ENCODE results near the gene PNPO. TPM values are rescaled to one million over a fixed set of nuclear protein-coding genes. Genes with fewer than 3 reads are reported as not detected.

PNPO gene
- total RNA-seq, 1 experiment from 2014 or later, result 88.0 TPM

DNA sequence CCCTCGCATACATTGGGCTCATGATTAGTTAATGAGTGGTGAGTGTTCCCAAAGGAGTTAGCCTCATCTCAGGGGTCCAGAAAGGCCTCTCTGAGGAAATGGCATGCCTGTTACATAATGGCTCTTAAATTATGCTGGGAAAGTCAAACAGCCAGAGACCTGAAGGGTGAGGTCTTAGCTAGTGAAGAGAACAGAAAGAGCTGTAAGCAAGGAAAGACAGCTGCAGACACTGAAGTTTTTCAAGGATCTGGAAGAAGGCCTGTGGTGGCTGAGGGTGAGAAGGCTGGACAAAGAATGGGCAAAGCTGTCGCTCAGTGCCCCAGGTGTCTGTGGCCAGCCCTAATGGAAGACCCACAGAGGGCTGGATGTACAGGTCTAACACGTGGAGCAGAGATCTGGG lies 34.9 kb upstream of the PNPO start:
- H3K27me3 Mint-ChIP-seq (ENCODE audit: unreplicated experiment), result no peaks in the 10 kb centered on the region
- no TSS peak for BruUV-seq (replicated peaks)
- no peak for DNase-seq
- H3K9me3 Mint-ChIP-seq (ENCODE audit: low read depth, unreplicated experiment), result no peaks in the 10 kb centered on the region
- no peak overlapping the region for H3K27ac Mint-ChIP-seq (ENCODE audit: unreplicated experiment)
- intact Hi-C loops (cut with micrococcal nuclease; ENCODE audit: unreplicated experiment), result no loop called here
- CTCF ChIA-PET, result no interaction called here
- peaks cover 23% of the 10 kb centered on the region for H3K36me3 Mint-ChIP-seq (ENCODE audit: insufficient read depth, unreplicated experiment)
- TF ChIP-seq, protein P1, sequence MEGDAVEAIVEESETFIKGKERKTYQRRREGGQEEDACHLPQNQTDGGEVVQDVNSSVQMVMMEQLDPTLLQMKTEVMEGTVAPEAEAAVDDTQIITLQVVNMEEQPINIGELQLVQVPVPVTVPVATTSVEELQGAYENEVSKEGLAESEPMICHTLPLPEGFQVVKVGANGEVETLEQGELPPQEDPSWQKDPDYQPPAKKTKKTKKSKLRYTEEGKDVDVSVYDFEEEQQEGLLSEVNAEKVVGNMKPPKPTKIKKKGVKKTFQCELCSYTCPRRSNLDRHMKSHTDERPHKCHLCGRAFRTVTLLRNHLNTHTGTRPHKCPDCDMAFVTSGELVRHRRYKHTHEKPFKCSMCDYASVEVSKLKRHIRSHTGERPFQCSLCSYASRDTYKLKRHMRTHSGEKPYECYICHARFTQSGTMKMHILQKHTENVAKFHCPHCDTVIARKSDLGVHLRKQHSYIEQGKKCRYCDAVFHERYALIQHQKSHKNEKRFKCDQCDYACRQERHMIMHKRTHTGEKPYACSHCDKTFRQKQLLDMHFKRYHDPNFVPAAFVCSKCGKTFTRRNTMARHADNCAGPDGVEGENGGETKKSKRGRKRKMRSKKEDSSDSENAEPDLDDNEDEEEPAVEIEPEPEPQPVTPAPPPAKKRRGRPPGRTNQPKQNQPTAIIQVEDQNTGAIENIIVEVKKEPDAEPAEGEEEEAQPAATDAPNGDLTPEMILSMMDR (IDR thresholded peaks at IDR 0.05; ENCODE audit: unreplicated experiment), result no peak
- H3K4me3 Mint-ChIP-seq (ENCODE audit: low read depth, unreplicated experiment), result no peak overlapping the region
- no peaks in the 10 kb centered on the region for H3K4me1 Mint-ChIP-seq (ENCODE audit: low read depth, unreplicated experiment)

DNA sequence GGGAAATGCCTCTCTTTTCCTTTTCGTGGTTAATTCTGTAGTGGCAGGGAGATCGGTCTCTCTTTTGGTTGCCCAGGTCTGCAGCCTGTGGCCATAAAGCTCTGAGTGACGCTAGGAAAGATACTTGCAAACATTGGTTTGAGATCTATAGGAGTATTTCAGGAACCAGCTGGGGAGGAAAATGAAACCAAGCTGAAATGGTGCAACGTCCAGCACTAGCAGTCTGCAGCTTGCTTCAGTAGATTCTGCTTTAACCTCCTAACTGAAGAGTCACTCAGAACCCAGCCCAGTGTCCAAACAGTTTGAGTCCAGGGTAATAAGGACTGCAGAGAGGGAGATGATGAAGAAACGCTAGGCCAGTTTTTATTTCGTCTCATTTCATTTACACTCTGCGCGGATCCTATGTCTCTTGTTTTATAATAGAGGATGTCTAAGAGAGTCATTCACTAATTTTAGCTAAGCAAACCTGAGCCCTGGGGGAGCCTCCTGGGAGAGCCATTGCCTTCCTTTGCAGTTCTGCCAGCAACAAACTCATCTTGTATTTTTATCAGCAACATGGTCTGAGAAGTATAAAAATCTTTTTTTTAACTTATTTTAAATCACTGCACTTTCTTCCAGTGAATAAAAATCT lies 33.3 kb upstream of the PNPO start:
- Mint-ChIP-seq H3K9me3 (ENCODE audit: low read depth, unreplicated experiment) (no peaks in the 10 kb centered on the region), H3K27me3 (ENCODE audit: unreplicated experiment) (no peaks in the 10 kb centered on the region), H3K4me1 (ENCODE audit: low read depth, unreplicated experiment) (no peaks in the 10 kb centered on the region), H3K4me3 (ENCODE audit: low read depth, unreplicated experiment) (no peak overlapping the region), H3K36me3 (ENCODE audit: insufficient read depth, unreplicated experiment) (peaks cover 25% of the 10 kb centered on the region), H3K27ac (ENCODE audit: unreplicated experiment) (no peak overlapping the region)
- CTCF ChIA-PET, result no interaction called here
- TF ChIP-seq, protein P1 (IDR thresholded peaks at IDR 0.05; ENCODE audit: unreplicated experiment), result no peak
- no TSS peak for BruUV-seq (replicated peaks)
- no peak for DNase-seq
- intact Hi-C loops (cut with micrococcal nuclease; ENCODE audit: unreplicated experiment), result no loop called here

DNA sequence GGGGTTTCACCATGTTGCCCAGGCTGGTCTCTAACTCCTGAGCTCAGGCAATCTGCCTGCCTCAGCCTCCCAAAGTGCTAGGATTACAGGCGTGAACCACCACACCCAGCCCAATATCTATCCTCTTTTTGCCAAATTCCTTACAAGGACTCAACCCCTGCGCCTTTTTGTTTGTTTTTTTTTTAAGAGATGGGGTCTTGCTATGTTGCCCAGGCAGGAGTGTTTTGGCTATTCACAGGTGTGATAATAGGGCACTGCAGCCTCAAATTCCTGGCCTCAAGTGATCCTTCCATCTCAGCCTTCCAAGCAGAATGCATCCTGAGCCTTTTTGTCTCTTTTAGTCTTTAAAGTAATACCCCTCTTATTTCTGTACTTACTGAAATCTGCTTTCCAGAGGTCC lies 28.3 kb upstream of the PNPO start:
- Mint-ChIP-seq H3K27me3 (ENCODE audit: unreplicated experiment) (no peaks in the 10 kb centered on the region), H3K36me3 (ENCODE audit: insufficient read depth, unreplicated experiment) (peaks cover 19% of the 10 kb centered on the region), H3K27ac (ENCODE audit: unreplicated experiment) (no peak overlapping the region), H3K4me1 (ENCODE audit: low read depth, unreplicated experiment) (no peaks in the 10 kb centered on the region), H3K4me3 (ENCODE audit: low read depth, unreplicated experiment) (no peak overlapping the region), H3K9me3 (ENCODE audit: low read depth, unreplicated experiment) (no peaks in the 10 kb centered on the region)
- BruUV-seq (replicated peaks), result no TSS peak
- intact Hi-C loops (cut with micrococcal nuclease; ENCODE audit: unreplicated experiment), result no loop called here
- DNase-seq, result no peak
- TF ChIP-seq, protein P1 (IDR thresholded peaks at IDR 0.05; ENCODE audit: unreplicated experiment), result no peak
- CTCF ChIA-PET, result no interaction called here

DNA sequence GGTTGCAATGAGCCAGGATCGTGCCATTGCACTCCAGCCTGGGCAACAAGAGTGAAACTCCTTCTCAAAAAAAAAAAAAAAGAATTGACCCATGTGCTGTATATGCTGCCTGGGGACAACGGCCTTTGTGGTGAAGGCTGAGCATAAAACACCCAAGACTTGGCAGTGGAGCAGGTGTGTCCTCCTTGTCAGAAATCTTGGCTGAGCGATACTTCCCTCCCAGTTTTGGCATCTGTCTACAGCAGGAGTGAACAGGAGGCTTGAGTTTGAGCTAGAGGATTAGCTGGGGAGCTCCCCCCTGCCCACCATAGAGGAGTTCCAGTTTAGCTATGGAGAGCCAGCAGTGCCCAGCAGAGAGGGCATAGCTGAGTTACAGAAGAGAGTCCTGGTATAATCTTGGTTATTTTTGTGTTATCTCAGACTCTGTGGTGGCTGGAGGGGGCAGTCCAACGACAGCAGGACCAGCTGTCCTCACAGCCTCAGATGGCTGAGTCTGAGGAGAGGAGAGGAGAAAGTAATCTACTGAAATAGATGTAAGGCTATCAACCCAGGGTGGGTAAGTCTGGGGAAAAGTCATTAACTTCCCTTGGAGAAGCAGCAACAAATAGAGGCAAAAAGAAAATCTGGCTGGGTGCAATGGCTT lies 26.9 kb upstream of the PNPO start:
- peaks cover 19% of the 10 kb centered on the region for H3K36me3 Mint-ChIP-seq (ENCODE audit: insufficient read depth, unreplicated experiment)
- TF ChIP-seq, protein P1 (IDR thresholded peaks at IDR 0.05; ENCODE audit: unreplicated experiment), result no peak
- intact Hi-C loops (cut with micrococcal nuclease; ENCODE audit: unreplicated experiment), result no loop called here
- H3K27ac Mint-ChIP-seq (ENCODE audit: unreplicated experiment), result no peak overlapping the region
- H3K9me3 Mint-ChIP-seq (ENCODE audit: low read depth, unreplicated experiment), result no peaks in the 10 kb centered on the region
- no peak for DNase-seq
- CTCF ChIA-PET, result no interaction called here
- H3K4me3 Mint-ChIP-seq (ENCODE audit: low read depth, unreplicated experiment), result no peak overlapping the region
- H3K4me1 Mint-ChIP-seq (ENCODE audit: low read depth, unreplicated experiment), result no peaks in the 10 kb centered on the region
- no peaks in the 10 kb centered on the region for H3K27me3 Mint-ChIP-seq (ENCODE audit: unreplicated experiment)
- BruUV-seq (replicated peaks), result no TSS peak
